Fibroblast of lung (primary cell): ENCODE results near the gene DIS3L2.

Source experiments
- CTCF ChIP-seq, 2 donors: IDR thresholded peaks in 1 of 2; conservative IDR thresholded peaks in 1 of 2; 1 replicate in 1 of 2; 2 replicates in 1 of 2; pipeline ENCODE4 v1.5.1; 2011 to 2012; ENCODE audit warnings: low read length in 2 of 2, control low read depth in 1 of 2, inconsistent platforms in 1 of 2, low read depth in 1 of 2, mild to moderate bottlenecking in 1 of 2
- EZH2 ChIP-seq: IDR thresholded peaks from 2 replicates; pipeline ENCODE4 v1.5.1; 2012; ENCODE audit warnings: low read length, control low read depth, mild to moderate bottlenecking; ENCODE audit errors: missing control alignments

DNA sequence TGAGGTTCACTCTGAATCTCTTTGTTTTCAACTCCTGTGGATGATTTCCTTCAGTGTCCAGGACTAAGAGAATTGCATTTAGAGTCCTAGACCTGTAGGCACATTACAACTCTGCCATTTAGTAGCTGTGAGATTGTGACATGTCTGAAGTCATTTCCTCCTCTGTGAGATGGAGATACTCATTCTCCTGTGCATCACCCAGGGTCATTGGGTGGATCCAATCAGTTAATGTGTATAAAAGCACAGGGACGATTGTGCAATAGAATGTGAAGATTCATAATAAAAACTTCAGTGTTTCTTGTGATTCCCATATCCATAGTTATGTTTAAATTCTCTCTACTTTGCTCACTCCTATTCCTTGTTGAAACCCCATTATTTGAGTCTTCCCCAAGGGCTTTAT is 113.6 kb downstream of the DIS3L2 start:
- TF ChIP-seq CTCF (conservative IDR thresholded peaks at IDR 0.05 in 1 of 2, IDR thresholded peaks at IDR 0.05 in 1 of 2; ENCODE audit: low read depth in 1 of 2, low read length in 2 of 2) (no peak), EZH2 (no peak)
